Keratinocyte (primary cell): ENCODE measurements around the gene ARHGAP8. TPM values are rescaled to one million over a fixed set of nuclear protein-coding genes. Genes with fewer than 3 reads are reported as not detected.

Experiments used
- DNase-seq: peaks from one replicate; pipeline ENCODE4 v3.0.0-alpha.2; 2011; ENCODE audit warnings: low read depth, missing footprints, low spot score
- FAIRE-seq: peaks from 2 replicates; lab custom pipeline; 2011; peaks lifted over from hg19 to GRCh38; lab: Jason Lieb, UNC
- H2AFZ ChIP-seq: 2 replicates; pipeline ENCODE4 v1.6.0; 2012; ENCODE audit warnings: low read length, control low read depth, inconsistent platforms; ENCODE audit not compliant: control insufficient read depth
- H3K27ac ChIP-seq: 2 replicates; pipeline ENCODE4 v1.5.1; 2011; ENCODE audit warnings: low read length; ENCODE audit not compliant: control insufficient read depth, insufficient read depth
- H3K27me3 ChIP-seq: 3 replicates; pipeline ENCODE4 v1.6.0; 2011; ENCODE audit warnings: low read length; ENCODE audit not compliant: control insufficient read depth, insufficient read depth; ENCODE audit errors: extremely low read depth
- H3K36me3 ChIP-seq, 2 experiments: 2 replicates in 1 of 2; 3 replicates in 1 of 2; pipeline ENCODE4 v1.5.1; 2011; ENCODE audit warnings: low read length in 2 of 2, mild to moderate bottlenecking in 1 of 2; ENCODE audit not compliant: control insufficient read depth in 2 of 2, insufficient read depth in 2 of 2; ENCODE audit errors: extremely low read depth in 1 of 2
- H3K4me1 ChIP-seq: 3 replicates; pipeline ENCODE4 v1.5.1; 2011; ENCODE audit warnings: low read length; ENCODE audit not compliant: control insufficient read depth, insufficient read depth; ENCODE audit errors: extremely low read depth
- H3K4me2 ChIP-seq: 3 replicates; pipeline ENCODE4 v1.6.0; 2011; ENCODE audit warnings: low read depth, low read length; ENCODE audit not compliant: control insufficient read depth, insufficient read depth; ENCODE audit errors: extremely low read depth
- H3K4me3 ChIP-seq, 3 experiments: fragments of 200-600 bp in 1 of 3; sonication (generic) in 1 of 3; 2 replicates in 2 of 3; 3 replicates in 1 of 3; pipeline ENCODE4 v1.5.1; 2011 to 2016; ENCODE audit warnings: low read length in 3 of 3, mild to moderate bottlenecking in 3 of 3, control low read depth in 2 of 3, inconsistent platforms in 1 of 3, low read depth in 1 of 3, mixed read lengths in 1 of 3, mixed run types in 1 of 3, moderate library complexity in 1 of 3; ENCODE audit not compliant: control insufficient read depth in 2 of 3, insufficient read depth in 2 of 3; ENCODE audit errors: extremely low read depth in 1 of 3
- H3K79me2 ChIP-seq: 2 replicates; pipeline ENCODE4 v1.6.0; 2012; ENCODE audit warnings: low read length; ENCODE audit not compliant: control insufficient read depth, insufficient read depth
- H3K9ac ChIP-seq: 3 replicates; pipeline ENCODE4 v1.6.0; 2011; ENCODE audit warnings: low read length; ENCODE audit not compliant: control insufficient read depth, insufficient read depth; ENCODE audit errors: extremely low read depth
- H3K9me1 ChIP-seq: 3 replicates; pipeline ENCODE4 v1.6.0; 2011; ENCODE audit warnings: low read length; ENCODE audit not compliant: control insufficient read depth, insufficient read depth; ENCODE audit errors: extremely low read depth
- H3K9me3 ChIP-seq: 2 replicates; pipeline ENCODE4 v1.5.1; 2012; ENCODE audit warnings: low read depth, low read length; ENCODE audit not compliant: control insufficient read depth
- H4K20me1 ChIP-seq: 3 replicates; pipeline ENCODE4 v1.6.0; 2011; ENCODE audit warnings: low read length; ENCODE audit not compliant: control insufficient read depth, insufficient read depth; ENCODE audit errors: extremely low read depth
- EZH2 ChIP-seq: IDR thresholded peaks from one replicate; pipeline ENCODE4 v1.6.1; 2012; ENCODE audit warnings: inconsistent platforms, mild to moderate bottlenecking, low read length, moderate library complexity
- dilution Hi-C: fragments of 300-500 bp; cut with MboI; formaldehyde crosslinking; loops from one replicate; pipeline ENCODE4 v1.7.0; 2020; ENCODE audit warnings: low sequenced_read_pairs; ENCODE audit not compliant: extremely low pct_ligation_motif_present
- polyA plus RNA-seq, 5 experiments: library from polyadenylated mRNA; depleted of rRNA in 3 of 5; stranded (reverse) in 3 of 5; stranded (forward) in 1 of 5; unstranded in 1 of 5; fragments of >200 nt; gene quantifications; 1 replicate in 1 of 5; 2 replicates in 3 of 5; 3 replicates in 1 of 5; pipeline versions ENCODE4 v1.2.1 to v1.2.3, GENCODE V29; 2011 to 2012; ENCODE audit warnings: missing spikeins in 2 of 5, low read depth in 1 of 5, low replicate concordance in 1 of 5
- TF ChIP-seq, protein P1 (sequence below), 3 experiments: IDR thresholded peaks in 1 of 3; conservative IDR thresholded peaks in 1 of 3; optimal IDR thresholded peaks in 1 of 3; 2 replicates in 2 of 3; 3 replicates in 1 of 3; pipeline versions ENCODE3 to v1.5.1; 2011; ENCODE audit warnings: low read length in 3 of 3, mild to moderate bottlenecking in 3 of 3, moderate library complexity in 2 of 3, control low read depth in 1 of 3, inconsistent platforms in 1 of 3; ENCODE audit not compliant: insufficient read depth in 2 of 3; ENCODE audit errors: extremely low read depth in 1 of 3

Gene ARHGAP8
- polyA plus RNA-seq, 1 donor (not counting 4 experiments of a cell fraction or from before 2014, with no cell fraction given): 21.3 TPM

DNA sequence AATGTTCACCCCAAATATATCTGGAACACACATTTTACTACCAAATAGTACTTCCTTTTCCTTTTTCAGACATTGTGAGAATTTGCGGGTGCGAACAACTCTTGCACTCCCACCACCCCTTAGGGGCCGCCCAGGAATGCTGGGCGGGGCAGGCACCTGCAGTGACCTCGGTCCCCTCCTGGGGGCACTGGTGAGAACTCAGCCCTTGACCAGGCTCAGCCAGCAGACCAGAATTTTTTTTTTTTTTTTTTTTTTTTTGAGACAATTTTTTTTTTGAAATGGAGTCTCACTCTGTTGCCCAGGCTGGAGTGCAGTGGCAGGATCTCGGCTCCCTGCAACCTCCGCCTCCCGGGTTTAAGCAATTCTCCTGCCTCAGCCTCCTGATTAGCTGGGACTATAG lies 75.8 kb downstream of the ARHGAP8 start:
- no peaks in the 10 kb centered on the region for H3K79me2 ChIP-seq
- H2AFZ ChIP-seq: no peak overlapping the region
- H4K20me1 ChIP-seq: no peaks in the 10 kb centered on the region
- H3K36me3 ChIP-seq: peaks cover 3 to 19% of the 10 kb centered on the region in 2 experiments
- dilution Hi-C loops: no loop called here
- no peaks in the 10 kb centered on the region for H3K27me3 ChIP-seq
- no peaks in the 10 kb centered on the region for H3K9me3 ChIP-seq
- no peak for TF ChIP-seq EZH2
- TF ChIP-seq, protein P1, sequence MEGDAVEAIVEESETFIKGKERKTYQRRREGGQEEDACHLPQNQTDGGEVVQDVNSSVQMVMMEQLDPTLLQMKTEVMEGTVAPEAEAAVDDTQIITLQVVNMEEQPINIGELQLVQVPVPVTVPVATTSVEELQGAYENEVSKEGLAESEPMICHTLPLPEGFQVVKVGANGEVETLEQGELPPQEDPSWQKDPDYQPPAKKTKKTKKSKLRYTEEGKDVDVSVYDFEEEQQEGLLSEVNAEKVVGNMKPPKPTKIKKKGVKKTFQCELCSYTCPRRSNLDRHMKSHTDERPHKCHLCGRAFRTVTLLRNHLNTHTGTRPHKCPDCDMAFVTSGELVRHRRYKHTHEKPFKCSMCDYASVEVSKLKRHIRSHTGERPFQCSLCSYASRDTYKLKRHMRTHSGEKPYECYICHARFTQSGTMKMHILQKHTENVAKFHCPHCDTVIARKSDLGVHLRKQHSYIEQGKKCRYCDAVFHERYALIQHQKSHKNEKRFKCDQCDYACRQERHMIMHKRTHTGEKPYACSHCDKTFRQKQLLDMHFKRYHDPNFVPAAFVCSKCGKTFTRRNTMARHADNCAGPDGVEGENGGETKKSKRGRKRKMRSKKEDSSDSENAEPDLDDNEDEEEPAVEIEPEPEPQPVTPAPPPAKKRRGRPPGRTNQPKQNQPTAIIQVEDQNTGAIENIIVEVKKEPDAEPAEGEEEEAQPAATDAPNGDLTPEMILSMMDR (optimal IDR thresholded peaks at IDR 0.05 in 1 of 3, IDR thresholded peaks at IDR 0.05 in 1 of 3, conservative IDR thresholded peaks at IDR 0.05 in 1 of 3; ENCODE audit: extremely low read depth in 1 of 3, insufficient read depth in 2 of 3, low read length in 3 of 3): peak; percentile 46 to 53 (median 52)
- H3K9me1 ChIP-seq: no peaks in the 10 kb centered on the region
- no peak overlapping the region for H3K27ac ChIP-seq
- H3K4me2 ChIP-seq: no peak overlapping the region
- no peaks in the 10 kb centered on the region for H3K4me1 ChIP-seq
- no peak overlapping the region for H3K9ac ChIP-seq
- DNase-seq: no peak
- no peak for FAIRE-seq
- no peak overlapping the region for H3K4me3 ChIP-seq

- Histone ChIP-seq H4K20me1 (no peaks in the 10 kb centered on the region), H3K4me1 (no peaks in the 10 kb centered on the region), H3K79me2 (no peaks in the 10 kb centered on the region), H3K27me3 (no peaks in the 10 kb centered on the region), H3K36me3 (peaks cover 0 to 15% of the 10 kb centered on the region in 2 experiments), H3K4me3 (no peak overlapping the region), H2AFZ (no peak overlapping the region), H3K9ac (no peak overlapping the region), H3K9me1 (no peaks in the 10 kb centered on the region), H3K27ac (no peak overlapping the region), H3K9me3 (peaks cover 2% of the 10 kb centered on the region), H3K4me2 (no peak overlapping the region)
- FAIRE-seq (no peak), DNase-seq (no peak)
- TF ChIP-seq, protein P1 (optimal IDR thresholded peaks at IDR 0.05 in 1 of 3, IDR thresholded peaks at IDR 0.05 in 1 of 3, conservative IDR thresholded peaks at IDR 0.05 in 1 of 3; ENCODE audit: extremely low read depth in 1 of 3, insufficient read depth in 2 of 3, low read length in 3 of 3): no peak
- dilution Hi-C loops: no loop called here
Measured at GRCh38 chr22:44831885-44832284, 79.5 kb downstream of the ARHGAP8 start.
